Measurements from ENCODE around the gene WDR88.
"Not testable (repeated sequence)": the region's sequence is repeated elsewhere in the genome, so short reads cannot be mapped to it uniquely, and the experiment has no call there.

Gene WDR88

DNA sequence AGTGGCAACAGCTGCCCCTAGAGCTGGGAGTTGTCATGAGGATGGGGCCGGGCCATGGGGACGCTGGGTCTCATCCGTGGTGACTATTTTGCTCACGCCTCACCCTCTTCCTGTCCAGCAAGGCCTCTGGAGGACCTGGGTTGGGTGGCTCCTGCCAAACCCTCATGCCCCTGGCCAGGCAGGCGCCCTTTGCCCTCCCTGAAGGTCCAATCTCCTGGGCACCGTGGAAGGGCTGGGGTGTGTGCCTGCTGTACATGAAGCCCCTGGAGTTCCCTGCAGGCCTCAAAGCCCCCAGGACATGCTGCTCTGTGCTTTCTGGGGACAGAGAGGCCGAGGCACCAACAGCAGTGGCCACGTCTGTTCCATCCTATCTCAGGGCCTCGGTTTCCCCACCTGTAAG, 76.0 kb downstream of the WDR88 start:
- no peak for DNase-seq (ENCODE audit: low spot score in 2 of 2)
- no peaks in the 10 kb centered on the region for H3K27me3 ChIP-seq (ENCODE audit: low read depth)
- H3K4me3 ChIP-seq, result no peak overlapping the region
- no peaks in the 10 kb centered on the region for H3K9me3 ChIP-seq
- peaks cover 17% of the 10 kb centered on the region for H3K36me3 ChIP-seq (replicated peaks)
- in situ Hi-C loops (cut with MboI; ENCODE audit: low sequenced_read_pairs), result no loop called here
- no peaks in the 10 kb centered on the region for H3K4me1 ChIP-seq

DNA sequence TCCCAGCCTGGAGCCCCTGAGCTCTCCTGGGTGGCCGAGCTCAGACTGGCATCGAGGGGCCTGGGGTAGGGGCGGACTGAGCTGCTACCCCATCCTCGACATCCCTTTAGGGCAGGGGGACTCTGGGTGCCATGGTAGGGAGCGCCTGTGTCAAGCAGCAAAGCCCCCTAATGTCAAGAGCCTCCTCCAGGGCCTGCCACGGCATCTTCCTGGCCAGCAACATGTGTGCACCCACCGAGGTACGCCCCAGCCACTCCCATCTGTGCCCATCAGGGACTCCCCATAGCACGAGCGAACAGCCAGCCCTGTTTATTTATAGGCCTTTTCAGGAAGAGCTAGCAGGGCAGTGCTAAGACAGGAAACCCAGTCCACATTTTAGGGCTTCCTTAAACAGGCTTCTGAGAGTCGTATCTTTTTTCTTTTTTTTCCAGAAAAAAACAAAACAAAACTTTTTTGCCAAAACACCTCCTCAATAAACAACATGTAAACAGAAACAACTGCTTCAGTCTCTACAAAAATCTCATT, 76.5 kb downstream of the WDR88 start:
- H3K27me3 ChIP-seq (ENCODE audit: low read depth), result no peaks in the 10 kb centered on the region
- no peaks in the 10 kb centered on the region for H3K9me3 ChIP-seq
- in situ Hi-C loops (cut with MboI; ENCODE audit: low sequenced_read_pairs), result no loop called here
- no peak for DNase-seq (ENCODE audit: low spot score in 2 of 2)
- H3K4me1 ChIP-seq, result no peaks in the 10 kb centered on the region
- peaks cover 14% of the 10 kb centered on the region for H3K36me3 ChIP-seq (replicated peaks)
- H3K4me3 ChIP-seq, result no peak overlapping the region

DNA sequence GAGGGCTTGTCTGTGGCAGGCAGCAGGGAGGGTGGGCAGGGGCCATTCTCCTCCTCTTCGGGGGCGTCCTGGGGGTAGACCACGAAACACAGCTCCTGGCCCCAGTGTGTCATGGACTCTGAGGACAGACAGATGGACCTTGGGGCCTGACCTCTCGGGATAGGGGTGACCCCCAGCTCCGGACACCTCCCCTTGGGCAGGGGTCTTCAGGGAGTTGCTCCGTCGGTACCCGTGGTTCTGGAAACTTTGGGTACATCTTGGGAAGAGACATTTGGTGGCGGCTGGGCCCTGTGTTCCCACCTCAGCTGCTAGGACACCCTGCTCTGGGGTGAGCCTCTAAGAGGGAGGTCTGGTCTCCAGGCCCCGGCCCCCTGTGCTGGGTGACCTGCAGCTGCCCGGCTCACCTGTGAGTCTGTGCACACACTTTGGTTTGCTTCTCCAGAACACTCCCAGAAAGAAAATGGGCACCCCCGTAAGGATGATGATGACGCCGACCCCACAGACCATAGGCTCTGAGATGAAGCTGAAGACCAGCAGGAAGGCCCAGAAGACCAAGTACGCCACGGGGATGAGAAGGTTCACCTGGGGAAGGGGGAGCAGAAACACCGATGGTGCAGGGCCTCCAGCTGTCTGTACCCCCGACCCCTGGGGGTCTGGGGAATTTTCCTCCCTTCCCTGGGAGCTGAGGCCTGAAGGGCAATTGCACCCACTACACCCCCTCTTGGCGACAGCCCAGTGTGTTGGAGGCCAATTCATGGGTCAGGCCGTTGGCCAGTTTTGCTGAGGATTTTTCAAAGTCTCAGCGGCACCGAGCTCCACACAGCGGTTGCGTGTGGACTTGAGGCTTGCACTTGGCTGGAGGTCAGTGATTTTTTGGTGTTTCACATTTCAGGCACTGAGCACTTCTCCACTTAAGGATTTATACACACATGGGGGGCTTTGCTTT, 77.3 kb downstream of the WDR88 start:
- no peaks in the 10 kb centered on the region for H3K27me3 ChIP-seq (ENCODE audit: low read depth)

GRCh38 chr19:33209850-33210230, 77.9 kb downstream of the WDR88 start:
- H3K4me3 ChIP-seq; in situ Hi-C loops (cut with MboI; ENCODE audit: low sequenced_read_pairs); DNase-seq (ENCODE audit: low spot score in 2 of 2); H3K27me3 ChIP-seq (ENCODE audit: low read depth); H3K4me1 ChIP-seq; H3K9me3 ChIP-seq: not testable (repeated sequence)
- H3K36me3 ChIP-seq (replicated peaks), result peaks cover 10% of the 10 kb centered on the region

More for the DNA sequence above, 77.3 kb downstream of the WDR88 start:
- in situ Hi-C loops (cut with MboI; ENCODE audit: low sequenced_read_pairs), result no loop called here
- DNase-seq (ENCODE audit: low spot score in 2 of 2), result no peak
- H3K4me1 ChIP-seq, result no peaks in the 10 kb centered on the region
- no peaks in the 10 kb centered on the region for H3K9me3 ChIP-seq
- H3K36me3 ChIP-seq (replicated peaks), result peaks cover 14% of the 10 kb centered on the region
- no peak overlapping the region for H3K4me3 ChIP-seq

DNA sequence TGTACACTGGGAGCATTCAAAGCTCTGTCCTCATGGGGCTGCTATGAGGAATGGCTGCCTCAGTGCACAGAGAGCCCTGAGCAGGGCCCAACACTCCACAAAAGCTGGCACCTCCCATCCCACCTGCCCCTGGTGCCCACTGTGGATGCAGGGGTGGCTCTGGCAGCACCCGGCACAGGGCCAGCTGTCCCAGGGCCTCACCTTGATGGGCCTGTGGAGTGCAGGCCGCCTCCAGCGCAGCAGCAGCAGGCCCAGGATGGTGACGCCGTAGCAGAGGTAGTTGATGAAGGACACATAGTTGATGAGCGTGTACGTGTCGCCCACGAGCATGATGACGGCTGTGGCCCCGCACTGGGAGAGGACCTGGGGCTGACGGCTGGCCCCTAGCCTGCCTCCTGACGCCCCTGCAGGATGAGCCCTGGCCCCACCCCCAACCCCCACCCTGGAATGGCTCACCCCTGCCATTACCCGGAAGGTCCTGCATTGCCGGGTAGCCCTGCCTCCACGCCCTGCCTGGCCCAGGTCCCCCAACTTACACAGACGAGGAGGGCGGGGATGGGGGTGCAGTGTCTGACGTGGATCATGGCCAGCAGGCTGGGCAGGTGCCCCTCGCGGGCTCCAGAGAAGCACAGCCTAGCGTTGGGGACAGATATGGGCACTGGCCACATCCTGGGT, 78.5 kb downstream of the WDR88 start:
- H3K36me3 ChIP-seq (replicated peaks), result peaks cover 8% of the 10 kb centered on the region; the same call in 1 of the 2 replicates

DNA sequence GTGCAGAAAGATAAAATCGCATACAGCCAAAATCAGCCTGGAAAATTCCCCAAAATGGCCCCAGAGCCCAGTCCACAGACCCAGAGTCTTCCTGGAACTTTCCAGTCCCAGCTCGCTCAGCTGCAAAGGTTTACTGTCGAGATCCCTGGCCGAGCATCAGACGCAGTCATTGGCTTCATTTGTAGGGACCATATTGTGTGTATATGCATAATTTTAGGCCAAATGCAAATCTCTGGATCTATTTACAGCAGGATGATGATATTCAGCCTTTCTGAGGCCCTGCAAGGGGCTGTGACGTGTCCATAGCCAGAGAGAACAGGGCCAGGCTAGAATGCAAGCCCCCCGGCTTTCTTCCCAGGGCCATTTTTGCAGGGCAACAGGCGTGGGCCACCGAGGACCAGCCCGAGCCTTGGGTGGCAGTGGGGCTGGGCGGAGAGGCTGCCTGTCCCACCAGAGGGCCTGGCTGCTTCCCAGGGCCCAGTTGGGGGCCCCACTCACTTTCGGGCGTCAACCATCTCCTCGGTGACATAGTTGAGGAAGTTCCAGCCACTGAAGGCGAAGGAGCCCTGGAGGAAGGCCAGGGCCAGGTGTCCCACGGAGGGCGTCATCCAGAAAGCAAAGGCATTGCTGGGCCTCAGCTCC, 80.0 kb downstream of the WDR88 start:
- DNase-seq (ENCODE audit: low spot score in 2 of 2), result no peak
- in situ Hi-C loops (cut with MboI; ENCODE audit: low sequenced_read_pairs), result no loop called here
- H3K36me3 ChIP-seq (replicated peaks), result 0 out of 2 replicates have a peak, but pooled peaks cover 2% of the 10 kb centered on the region
- H3K27me3 ChIP-seq (ENCODE audit: low read depth), result no peaks in the 10 kb centered on the region
- no peaks in the 10 kb centered on the region for H3K4me1 ChIP-seq
- H3K9me3 ChIP-seq, result no peaks in the 10 kb centered on the region
- no peak overlapping the region for H3K4me3 ChIP-seq

More for the DNA sequence above, 78.5 kb downstream of the WDR88 start:
- Histone ChIP-seq H3K4me3 (no peak overlapping the region), H3K4me1 (no peaks in the 10 kb centered on the region), H3K9me3 (no peaks in the 10 kb centered on the region), H3K27me3 (ENCODE audit: low read depth) (no peaks in the 10 kb centered on the region)
- DNase-seq (ENCODE audit: low spot score in 2 of 2), result no peak
- in situ Hi-C loops (cut with MboI; ENCODE audit: low sequenced_read_pairs), result no loop called here

- no peak for DNase-seq (ENCODE audit: low spot score in 2 of 2)
- no peaks in the 10 kb centered on the region for H3K4me1 ChIP-seq
- H3K36me3 ChIP-seq (replicated peaks), result no peaks in the 10 kb centered on the region
- no peak overlapping the region for H3K4me3 ChIP-seq
- no peaks in the 10 kb centered on the region for H3K27me3 ChIP-seq (ENCODE audit: low read depth)
- in situ Hi-C loops (cut with MboI; ENCODE audit: low sequenced_read_pairs), result no loop called here
- H3K9me3 ChIP-seq, result no peaks in the 10 kb centered on the region
Measured at GRCh38 chr19:33212436-33213172, 80.7 kb downstream of the WDR88 start.

DNA sequence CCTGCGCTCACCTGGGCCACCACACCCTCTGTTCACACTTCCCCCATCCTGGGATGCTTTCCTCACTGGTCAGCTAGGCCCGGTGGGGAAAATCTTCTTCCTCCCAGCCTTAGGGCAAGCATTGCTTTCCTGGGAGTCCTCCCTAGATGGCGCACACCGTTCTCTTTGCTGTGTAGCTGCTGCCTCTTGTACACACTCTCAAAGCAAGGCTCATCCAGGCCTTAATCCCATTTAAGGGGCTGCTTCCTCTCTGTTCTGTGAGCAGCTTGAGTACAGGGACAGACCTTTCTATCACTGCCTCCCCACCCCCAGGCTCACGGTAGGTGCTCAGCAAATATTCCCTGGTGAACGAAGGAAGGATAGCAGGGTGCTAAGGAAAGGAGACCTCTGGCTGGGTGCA, 82.7 kb downstream of the WDR88 start:
- H3K4me3 ChIP-seq, result no peak overlapping the region
- in situ Hi-C loops (cut with MboI; ENCODE audit: low sequenced_read_pairs), result no loop called here
- peak in 1 of 2 experiments; percentile 52 for DNase-seq (ENCODE audit: low spot score in 2 of 2)
- H3K9me3 ChIP-seq, result no peaks in the 10 kb centered on the region
- no peaks in the 10 kb centered on the region for H3K27me3 ChIP-seq (ENCODE audit: low read depth)
- H3K4me1 ChIP-seq, result no peaks in the 10 kb centered on the region
- H3K36me3 ChIP-seq (replicated peaks), result no peaks in the 10 kb centered on the region

GRCh38 chr19:33215438-33216197, 83.7 kb downstream of the WDR88 start:
- in situ Hi-C loops (cut with MboI; ENCODE audit: low sequenced_read_pairs), result no loop called here
- DNase-seq (ENCODE audit: low spot score in 2 of 2), result no peak
- H3K4me1 ChIP-seq, result no peaks in the 10 kb centered on the region
- H3K9me3 ChIP-seq, result no peaks in the 10 kb centered on the region
- H3K4me3 ChIP-seq, result no peak overlapping the region
- H3K36me3 ChIP-seq (replicated peaks), result no peaks in the 10 kb centered on the region
- H3K27me3 ChIP-seq (ENCODE audit: low read depth), result peaks cover 4% of the 10 kb centered on the region; the same call in 1 of the 2 replicates

- no peak for DNase-seq (ENCODE audit: low spot score in 2 of 2)
- H3K4me1 ChIP-seq, result no peaks in the 10 kb centered on the region
- H3K4me3 ChIP-seq, result no peak overlapping the region
- H3K27me3 ChIP-seq (ENCODE audit: low read depth), result peaks cover 11% of the 10 kb centered on the region
- no peaks in the 10 kb centered on the region for H3K9me3 ChIP-seq
- in situ Hi-C loops (cut with MboI; ENCODE audit: low sequenced_read_pairs), result no loop called here
- no peaks in the 10 kb centered on the region for H3K36me3 ChIP-seq (replicated peaks)
Measured at GRCh38 chr19:33216198-33216830, 84.4 kb downstream of the WDR88 start.

DNA sequence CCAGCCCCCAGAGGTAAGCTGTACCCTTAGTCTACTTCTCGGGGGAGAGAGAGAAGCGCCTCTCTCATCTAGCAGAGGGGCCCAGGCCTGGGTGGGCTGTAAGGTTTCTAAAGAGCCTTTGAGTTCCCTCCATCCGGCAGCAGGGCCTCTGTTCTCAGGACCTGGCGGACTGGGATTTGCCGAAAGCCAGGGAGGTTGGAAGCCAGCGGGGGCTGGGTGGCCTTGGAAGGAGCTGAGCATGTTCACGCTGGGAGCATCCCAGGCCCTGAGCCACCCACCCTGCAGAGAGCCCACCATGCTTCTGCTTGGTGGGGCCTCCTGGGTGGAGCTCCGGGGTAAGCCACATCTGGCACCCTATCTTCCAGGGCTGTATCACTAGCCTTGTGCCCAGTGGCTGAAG, 86.0 kb downstream of the WDR88 start:
- in situ Hi-C loops (cut with MboI; ENCODE audit: low sequenced_read_pairs), result no loop called here
- peaks cover 13% of the 10 kb centered on the region for H3K27me3 ChIP-seq (ENCODE audit: low read depth)

GRCh38 chr19:33219261-33219815, 87.4 kb downstream of the WDR88 start:
- no peak overlapping the region for H3K4me3 ChIP-seq
- peaks cover 13% of the 10 kb centered on the region for H3K27me3 ChIP-seq (ENCODE audit: low read depth)
- H3K9me3 ChIP-seq, result no peaks in the 10 kb centered on the region
- no peak for DNase-seq (ENCODE audit: low spot score in 2 of 2)
- no peaks in the 10 kb centered on the region for H3K36me3 ChIP-seq (replicated peaks)
- in situ Hi-C loops (cut with MboI; ENCODE audit: low sequenced_read_pairs), result no loop called here
- no peaks in the 10 kb centered on the region for H3K4me1 ChIP-seq

More for the DNA sequence above, 86.0 kb downstream of the WDR88 start:
- Histone ChIP-seq H3K4me1 (no peaks in the 10 kb centered on the region), H3K9me3 (no peaks in the 10 kb centered on the region), H3K36me3 (replicated peaks) (no peaks in the 10 kb centered on the region), H3K4me3 (no peak overlapping the region)
- no peak for DNase-seq (ENCODE audit: low spot score in 2 of 2)

Data from HAP-1 (cell line).